ENCODE measurements around the gene RANBP3.
"Not testable (repeated sequence)": the region's sequence is repeated elsewhere in the genome, so short reads cannot be mapped to it uniquely, and the experiment has no call there.

Gene RANBP3

DNA sequence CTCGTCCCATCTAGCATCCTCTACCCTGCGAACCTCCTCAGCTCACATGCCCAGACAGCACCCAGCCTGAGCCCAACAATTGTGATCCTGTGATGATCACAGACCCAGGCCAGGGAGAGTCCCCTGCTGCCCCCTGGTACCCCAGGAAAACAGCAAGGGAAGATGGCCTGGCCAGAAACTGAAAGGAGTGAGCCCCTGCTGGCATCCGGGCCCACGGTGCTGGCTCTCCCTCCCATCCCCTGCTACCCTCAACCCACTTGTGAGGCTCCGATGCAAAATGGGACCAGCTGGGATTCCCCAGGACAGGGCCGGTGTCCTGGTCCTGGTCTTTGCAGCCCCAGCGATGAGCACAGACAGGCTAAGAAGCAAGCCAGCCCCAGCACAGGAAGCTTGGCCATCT, 14.1 kb downstream of the RANBP3 start:
- DNase-seq: no peak

DNA sequence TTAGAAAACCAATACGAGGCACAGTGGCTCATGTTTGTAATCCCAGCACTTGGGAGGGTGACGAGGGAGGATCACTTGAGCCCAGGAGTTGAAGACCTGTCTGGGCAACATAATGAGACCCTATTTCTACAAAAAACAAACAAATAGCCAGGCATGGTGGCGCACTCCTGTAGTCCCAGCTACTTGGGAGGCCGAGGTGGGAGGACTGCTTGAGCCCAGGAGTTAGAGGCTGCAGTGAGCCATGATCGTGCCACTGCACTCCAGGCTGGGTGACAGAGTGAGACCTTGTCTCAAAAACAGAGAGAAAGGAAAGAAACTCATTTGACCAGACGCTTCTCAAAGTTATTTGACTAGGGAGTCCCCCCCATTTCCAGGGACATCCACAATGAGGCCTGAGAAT, 14.7 kb downstream of the RANBP3 start:
- DNase-seq: not testable (repeated sequence)

DNA sequence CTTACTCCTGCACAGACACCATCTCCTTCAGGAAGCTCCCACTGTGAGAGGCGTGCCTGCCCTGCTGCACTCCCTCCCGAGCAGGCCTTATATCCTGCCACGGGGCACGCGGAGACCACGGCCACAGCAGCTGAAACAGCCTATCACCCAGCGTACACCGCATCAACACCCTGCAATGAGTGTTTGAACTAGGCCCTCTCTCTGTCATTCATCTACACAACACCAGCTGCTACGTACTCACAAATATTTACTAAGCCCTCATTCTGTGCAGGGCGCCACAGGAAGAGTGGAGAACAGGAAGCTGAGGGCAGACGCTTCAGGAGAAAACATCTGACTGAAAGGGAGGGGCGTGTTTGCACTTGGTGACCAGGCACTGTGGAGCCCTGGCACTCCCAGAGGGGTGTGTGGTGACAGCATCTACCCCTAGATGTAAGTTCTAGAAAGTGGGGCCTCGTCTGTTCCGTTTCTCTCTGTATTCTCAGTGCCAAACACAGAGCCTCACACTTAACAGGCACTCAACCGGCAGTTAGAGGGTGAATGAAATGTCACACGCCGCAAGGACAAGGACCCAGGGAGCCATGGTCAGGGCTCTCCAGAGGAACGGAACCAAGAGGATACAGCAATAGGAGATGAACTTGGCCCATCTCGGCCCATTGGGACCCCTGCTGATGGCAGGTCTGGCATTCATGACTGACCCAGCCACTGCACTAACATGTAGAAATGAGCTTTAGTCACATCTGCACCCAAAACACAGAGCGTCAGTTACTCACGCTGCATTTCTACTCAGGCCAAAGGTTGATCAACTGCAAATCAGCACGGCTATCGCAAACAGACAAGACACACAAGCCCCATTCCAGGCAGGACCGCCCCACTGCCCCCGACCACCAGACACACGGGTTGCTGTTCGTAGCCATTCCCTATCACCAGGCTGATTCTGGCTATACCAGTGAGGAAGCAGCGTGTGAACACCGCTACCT, 15.7 kb downstream of the RANBP3 start:
- DNase-seq: peak; percentile 70

DNA sequence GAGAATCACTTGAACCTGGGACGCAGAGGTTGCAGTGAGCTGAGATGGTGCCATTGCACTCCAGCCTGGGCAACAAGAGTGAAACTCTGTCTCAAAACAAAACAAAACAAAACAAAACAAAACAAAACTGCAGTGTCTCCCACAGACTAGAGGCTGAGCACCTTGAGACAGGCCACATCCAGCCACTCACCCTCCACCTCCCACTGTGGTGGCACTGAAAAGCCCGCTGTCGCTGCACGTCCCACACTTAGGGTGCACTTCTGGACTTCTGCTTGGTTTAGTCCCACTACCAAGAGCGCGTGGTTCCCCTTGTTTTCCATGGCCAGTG, 16.3 kb downstream of the RANBP3 start:
- DNase-seq: not testable (repeated sequence)

DNA sequence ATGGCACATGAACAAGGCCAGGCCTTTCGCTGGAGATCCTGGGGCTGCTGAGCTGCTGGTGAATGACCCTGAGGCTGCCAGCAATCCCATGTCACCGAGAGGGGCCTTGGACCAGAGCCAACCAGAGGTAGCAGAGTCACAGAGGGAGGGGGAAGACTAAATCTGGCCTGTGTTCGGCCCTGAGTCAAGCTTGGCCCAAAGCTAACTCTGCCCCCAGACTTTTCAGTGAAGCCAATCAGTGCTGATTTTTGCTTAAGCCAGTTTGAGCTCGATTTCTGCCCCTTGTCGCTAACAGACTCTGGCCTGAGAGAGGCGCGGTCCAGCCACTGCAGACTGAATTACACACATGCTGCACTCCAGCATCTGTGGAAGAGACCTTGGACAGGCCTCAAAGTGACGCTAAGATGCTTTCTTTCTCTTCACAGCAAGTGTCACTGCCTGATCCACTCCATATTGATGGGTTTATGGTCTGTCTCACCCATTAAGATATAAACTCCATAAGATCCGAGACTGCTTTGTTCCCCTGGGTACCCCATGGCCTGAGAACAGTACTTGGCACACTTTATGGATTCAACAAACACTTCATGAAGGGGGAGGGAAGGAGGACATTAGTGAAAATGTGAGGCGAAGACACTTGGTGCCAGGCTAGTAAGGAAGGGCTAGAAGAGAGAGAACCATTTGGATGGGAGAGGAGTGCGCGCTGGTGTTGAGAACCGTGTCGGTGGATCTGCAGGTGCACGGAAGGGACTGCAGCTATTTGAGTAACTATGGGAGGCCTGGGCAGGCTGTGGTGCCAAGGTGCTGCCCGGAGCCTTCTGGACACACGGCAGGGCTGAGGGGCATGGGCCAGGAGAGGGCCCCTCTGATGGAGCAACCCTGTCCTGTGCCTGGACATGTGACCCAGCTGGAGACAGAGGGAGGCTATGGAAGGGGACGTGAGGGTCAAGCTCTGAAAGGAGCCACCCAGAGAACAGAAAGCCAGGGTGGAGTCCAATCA, 17.6 kb downstream of the RANBP3 start:
- DNase-seq: no peak

DNA sequence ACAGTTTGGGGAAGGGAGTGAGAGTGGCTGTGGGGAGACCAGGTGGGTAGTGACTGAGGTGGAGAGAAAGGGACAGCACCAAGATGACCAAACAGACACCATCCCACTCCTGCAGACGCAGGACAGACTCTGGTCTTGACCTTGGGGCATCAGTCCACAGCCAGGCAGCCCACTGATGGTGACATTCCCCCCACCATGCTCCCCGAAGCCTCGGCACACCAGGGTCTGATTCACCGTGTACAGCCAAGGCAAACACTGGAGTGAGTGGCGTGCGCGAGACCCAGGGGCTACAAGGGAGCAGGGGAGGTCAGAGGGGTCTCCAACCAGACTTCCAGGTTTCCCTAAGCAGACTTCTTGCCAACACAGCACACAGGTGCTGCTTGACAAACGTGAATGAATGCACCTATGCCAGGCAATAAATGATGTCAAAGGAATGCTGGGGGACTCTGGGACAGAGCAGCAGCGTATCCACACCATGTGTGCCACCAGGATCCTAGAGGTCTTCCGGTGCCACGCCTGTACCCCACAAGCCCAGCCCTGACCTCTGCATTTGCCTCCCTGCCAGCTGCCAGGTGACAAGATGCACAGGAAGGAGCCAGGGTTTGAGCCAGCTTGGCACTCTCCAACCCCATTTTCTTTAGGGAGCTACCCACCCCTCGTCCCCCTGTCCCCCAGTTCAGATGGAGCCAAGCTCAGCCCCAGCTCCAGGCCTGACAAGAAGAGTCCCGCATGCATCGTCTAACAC, 18.5 kb downstream of the RANBP3 start:
- no peak for DNase-seq

DNA sequence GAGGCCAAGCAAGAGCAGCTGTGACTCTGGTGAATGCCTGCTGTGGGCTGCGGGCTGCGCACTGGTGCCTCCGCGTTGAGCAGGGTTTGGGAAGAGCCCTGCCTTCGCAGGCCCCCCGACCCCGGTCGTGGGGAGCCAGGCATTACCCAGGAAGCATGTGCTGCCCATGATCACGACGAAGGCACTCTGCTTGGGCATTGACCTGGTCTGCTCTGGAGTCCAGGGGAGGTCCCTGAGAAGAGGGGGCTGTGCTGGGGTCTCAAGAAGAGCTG, 19.2 kb downstream of the RANBP3 start:
- DNase-seq: no peak

DNA sequence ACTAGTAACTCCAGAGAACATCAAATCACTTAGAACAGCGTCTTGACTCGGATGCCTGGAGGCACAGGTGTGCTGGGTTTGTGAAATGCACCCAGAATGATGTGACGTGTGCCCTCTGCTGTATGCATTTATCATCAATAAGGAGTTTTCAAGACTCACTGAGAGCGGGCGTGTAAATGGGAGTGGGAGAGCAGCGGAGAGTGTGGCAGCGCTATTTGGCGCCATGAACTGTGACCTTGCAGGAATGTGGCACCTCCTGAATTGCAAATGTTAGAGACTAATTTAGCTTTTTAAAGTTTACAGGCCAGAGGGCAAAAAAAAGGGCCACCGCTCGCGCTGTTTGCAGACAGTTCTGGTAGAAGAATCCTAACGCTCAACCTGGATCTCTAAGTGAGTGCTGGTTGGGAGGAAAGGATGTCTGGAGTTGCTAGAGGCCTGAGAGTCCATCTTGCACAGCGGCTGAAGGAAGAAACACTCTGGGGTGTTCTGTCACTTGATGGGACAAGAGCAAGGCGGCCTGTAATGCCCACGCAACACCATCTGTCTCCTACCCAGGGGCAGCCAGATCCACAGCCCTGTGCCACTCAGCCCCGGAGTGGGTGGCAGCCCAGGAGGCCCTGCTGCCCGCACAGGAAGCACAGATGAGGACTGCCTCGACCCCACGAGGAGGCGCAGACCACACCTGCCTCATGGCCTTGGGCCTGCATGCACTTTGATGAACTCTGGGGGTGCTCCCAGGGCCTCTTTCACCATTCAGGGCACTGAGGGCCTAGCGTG, 19.7 kb downstream of the RANBP3 start:
- DNase-seq: no peak

DNA sequence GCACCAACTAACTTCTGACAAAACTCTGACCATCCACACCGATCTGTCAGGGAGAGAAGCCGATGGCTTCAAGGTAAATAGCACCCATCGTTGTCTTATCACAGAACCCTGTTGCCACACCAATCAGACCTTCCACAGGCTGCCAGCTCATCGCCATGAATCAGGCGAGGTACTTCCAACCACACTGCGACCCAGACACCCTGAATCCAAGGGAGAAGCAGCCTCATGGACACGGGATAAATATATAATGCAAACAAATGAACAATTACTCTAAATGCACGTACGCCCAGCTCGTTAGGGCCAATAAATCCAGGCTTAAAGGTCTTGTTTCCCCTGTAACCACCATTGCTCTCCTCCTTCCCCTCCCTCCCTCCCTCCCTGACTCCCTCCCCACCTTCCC, 20.8 kb downstream of the RANBP3 start:
- no peak for DNase-seq

DNA sequence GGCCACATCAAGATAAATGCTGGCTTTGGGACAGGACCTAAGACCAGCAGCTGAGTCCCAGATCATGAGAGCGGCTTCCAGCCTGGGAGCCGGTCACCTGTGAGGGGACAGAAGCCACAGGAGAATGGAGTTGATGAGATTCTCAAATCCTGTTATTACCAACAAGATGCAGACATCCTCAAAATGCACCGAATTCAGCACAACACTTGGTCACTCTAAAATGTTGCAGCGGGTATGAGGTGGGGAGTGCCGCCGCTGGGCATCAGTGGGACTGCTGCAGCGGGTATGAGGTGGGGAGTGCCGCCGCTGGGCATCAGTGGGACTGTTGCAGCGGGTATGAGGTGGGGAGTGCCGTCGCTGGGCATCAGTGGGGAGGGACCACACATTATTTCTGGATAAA, 21.2 kb downstream of the RANBP3 start:
- no peak for DNase-seq

DNA sequence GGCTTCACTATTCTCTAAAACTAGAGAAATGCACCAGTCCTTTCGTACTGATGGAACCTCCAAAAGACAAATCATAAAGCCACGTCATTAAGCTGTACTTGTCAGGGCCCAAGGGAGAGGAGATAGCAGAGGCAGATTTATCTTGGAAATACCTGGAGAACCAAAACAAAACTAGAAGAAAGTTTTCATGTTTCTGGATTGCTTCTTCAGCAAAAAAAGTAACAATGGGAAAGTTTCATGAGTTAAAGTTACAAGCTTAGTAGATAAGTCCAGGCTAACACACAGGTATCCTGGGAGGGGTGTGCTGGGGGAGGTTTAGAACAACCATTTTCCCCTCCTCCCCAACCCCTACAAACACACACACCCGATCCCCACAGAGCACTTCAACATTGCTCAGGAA, 21.6 kb downstream of the RANBP3 start:
- no peak for DNase-seq

DNA sequence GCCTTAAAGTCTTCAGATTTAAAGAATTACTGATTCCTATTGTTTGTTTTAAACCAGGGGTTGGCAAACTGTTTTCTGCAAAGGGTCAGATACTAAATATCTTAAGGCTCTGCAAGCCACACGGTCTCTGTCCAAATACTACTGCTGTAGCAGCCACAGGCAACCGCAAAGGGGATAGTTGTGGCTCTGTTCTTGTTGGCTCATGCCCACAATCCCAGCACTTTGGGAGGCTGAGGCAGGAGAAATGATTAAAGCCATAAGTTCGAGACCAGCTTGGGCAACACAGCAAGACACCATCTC, 22.4 kb downstream of the RANBP3 start:
- no peak for DNase-seq

DNA sequence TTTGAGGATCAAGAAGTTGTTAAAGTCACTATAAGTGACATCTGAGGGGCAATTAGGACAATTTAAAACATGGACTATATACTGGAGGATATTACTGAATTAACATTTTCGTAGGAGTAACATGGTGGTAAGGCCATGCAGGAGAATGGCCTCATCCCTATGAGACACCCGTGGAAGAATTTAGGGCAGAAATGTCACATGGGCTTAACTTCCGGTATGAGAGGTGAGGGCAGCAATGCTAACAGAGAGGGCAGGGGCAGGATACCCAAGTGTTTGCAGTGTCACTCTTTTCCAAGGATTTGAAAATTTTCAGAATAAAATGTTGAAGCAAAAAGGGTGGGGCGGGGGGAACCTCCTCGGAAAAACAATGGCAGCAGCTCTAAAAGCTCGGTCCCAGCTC, 23.6 kb downstream of the RANBP3 start:
- no peak for DNase-seq

DNA sequence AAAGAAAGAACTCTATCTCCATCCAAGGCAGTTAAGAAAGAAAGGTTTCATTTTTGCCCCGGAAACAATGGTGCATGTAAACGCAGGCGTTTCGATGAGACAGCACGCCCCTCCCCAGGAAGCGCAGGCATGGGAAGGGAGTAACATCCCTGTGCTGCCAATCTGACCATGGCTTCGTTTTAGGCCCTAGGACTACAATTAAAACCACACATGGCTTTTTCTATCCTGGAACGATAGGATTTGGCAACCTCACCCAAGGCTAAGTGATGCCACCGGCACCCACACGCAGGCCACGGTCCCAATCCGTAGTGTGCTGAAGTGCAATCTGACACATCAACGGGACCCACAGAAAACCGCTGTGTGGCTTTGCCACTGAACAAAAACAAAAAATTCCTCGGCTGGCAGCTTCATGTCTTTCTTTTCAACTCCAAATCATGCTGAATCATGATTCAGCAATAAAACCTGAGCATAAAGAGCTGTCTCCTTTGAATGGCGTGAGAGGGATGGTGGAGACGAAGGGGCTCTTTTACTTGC, 24.2 kb downstream of the RANBP3 start:
- peak; percentile 19 for DNase-seq

DNA sequence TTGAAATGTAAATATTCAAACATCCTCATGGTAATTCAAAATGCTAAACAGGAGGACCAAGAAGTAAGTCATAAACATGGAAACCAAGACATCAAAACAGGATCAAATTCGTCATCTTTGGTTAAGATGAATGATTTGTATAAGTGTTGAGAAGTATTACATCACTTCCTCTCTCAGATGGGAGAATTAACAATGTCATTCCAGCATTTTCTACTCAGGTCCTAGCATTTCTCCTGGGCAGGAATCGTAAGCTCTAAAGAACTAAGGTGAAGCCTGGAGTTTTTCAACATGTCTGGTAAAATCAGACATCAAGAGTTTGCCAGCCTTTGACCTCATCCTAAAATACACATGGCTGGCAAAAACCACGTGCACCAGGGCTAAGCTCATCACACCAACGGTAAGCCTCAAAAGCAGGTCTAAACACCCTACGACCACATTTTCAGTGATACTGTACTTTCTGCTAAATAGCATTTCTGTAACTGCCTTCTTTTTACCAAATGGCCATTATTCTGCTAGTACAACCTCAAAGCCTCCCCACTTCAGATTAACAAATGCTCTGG, 24.8 kb downstream of the RANBP3 start:
- DNase-seq: no peak

DNA sequence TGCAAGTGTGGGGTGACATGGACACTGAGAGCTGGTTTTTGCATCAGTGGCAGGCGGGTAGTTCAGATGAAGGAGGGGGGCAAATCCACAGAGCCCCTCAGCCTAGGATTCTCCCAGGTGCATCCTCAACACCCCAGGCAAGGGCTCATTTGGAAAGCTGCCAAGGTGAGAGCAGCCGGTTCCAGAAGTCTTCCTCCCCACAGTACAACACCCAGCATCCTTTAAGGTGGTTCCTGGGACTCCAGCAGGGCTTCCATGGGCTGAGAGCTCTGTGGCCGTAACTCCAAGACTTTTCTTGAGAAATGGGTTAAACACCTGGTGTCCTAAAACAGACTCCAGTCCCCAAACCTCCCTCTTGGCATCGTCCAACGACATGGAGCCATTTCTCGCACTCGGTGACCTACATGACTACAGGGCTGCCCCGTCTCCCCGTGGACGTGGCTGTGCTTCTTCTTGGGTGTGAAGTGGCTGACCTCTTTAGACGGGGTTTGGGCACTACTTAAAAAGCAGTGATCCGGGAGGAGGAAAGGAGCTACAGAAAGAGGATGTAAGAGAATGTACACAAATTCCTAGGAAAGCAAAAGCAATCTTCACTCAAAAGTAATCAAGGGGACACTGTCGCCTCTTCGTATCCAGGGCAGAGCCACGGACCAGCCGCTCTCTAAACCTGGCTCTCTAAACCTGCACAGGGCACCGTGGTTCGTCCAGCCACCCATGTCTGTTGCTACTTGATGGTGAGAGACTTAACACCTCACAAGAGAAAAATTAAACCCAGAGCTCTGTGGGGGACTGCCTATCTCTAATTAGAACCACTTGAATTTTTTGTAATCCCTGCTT, 25.5 kb downstream of the RANBP3 start:
- DNase-seq: no peak

DNA sequence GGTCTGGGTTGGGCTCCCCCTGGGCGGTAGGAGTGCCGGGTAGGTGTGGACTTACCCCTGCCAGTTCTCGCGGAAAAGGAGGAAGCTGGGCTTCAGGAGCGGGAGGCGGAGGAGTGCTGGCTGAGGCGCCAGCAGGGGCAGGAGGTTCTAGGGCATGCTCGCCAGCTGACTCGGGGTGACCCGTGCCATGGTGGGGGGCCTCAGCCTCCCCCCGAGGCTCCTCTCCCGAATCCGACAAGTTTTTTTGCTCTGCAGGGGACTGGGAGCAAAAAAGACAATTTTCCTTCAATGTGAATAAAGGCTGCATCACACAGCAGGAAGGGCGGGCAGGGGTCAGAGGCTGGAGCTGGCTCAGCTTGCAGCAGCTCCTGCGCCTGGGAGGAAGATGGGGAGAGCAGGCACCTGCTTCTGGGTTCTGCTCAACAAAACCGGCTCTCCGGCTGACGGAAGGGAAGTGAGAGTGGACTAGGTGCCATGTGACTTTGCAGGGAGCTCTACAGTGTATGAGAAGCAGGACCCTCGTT, 26.5 kb downstream of the RANBP3 start:
- DNase-seq: no peak

DNA sequence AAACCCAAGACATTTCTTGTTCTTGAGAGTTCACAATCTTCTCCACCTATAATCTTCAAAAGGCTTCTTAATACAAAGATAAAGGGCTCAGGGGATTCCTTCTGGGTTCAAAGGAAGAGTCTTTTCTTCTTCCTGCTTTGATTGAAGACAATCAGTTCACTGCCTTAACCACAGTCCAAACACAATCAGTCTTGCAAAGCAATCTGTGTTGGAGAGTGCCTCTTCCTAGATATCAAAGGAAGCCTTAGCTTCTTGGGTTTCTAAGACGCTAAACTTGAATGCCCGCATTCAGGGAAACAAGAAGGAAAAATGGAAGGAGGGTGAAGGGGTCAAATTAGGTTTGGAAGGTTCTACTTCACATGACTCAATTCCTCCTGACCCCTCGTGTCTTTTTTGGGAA, 27.2 kb downstream of the RANBP3 start:
- no peak for DNase-seq

DNA sequence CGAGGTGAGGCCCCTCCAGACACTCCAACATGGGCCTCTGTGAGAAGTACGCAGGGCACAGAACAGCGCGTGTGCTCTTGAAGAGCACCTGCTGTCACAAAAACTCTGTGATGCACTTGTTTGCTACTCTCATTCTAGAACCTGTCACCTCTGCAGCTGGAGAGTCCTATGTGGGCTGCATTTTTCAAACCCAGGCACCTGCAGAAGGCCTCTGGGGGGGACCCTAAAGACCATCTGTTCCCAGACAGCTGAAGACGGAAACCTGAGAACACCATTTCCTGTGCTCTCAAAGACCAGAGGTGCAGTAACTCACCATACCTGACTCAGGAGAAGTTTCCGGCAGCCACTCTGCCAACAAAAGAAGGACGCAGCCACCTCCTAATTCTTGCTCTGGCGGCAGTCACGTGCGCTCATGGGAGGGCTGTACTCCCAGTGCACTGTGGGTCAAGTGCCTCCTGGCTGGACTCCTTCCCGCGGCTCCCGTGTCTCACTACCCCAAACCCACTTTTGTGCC, 28.1 kb downstream of the RANBP3 start:
- peak; percentile 29 for DNase-seq

DNA sequence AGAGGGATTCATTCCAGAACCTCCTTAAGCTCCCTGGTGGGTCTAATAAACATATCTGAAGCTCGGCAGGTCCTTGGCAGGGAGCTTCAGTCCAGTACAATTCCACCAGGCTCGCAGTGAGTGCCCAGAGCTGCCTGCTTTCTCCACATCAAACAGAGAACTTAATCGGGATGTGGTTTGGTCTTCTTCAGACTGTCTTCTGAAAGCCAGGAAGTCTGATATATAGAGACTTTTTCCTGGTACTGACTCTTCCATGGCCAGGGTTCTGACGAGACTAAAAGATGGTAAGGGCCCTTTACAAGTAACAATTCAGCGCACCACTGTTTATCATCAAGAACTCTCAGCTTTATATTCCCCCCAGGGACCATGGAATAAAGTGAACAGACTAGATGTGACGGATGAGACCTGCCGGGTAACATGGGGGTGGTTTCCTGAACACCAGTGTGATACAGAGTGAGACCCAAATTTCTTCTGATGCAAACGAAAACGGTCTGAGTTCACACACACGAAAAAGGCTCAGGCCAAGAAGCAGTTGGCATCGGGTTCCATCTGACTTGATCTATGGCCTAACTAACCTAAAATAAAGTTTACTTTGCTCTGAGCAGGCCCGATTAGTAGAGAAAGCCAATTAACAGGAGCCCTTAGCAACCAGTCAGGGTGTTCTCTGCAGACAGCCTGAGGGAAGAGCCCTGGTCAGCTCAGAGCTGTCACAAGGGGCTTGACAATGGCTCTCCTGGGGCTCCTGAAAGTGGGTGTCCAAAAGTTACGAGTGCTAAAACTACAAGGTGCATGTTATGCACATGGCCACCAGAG, 29.0 kb downstream of the RANBP3 start:
- no peak for DNase-seq
